NB4 (cell line): ENCODE measurements around the gene CPNE5.

Source experiments
- MYC ChIP-seq: IDR thresholded peaks from 2 replicates; pipeline ENCODE4 v1.6.1; 2011; ENCODE audit warnings: low read depth, low read length
- POLR2A ChIP-seq: IDR thresholded peaks from 2 replicates; pipeline ENCODE4 v1.6.1; 2011; ENCODE audit warnings: mild to moderate bottlenecking; ENCODE audit not compliant: insufficient read length; ENCODE audit errors: extremely low read depth
- TF ChIP-seq, protein P1 (sequence below): IDR thresholded peaks from one replicate; pipeline ENCODE4 v1.5.1; 2012; ENCODE audit warnings: low read depth, low read length

DNA sequence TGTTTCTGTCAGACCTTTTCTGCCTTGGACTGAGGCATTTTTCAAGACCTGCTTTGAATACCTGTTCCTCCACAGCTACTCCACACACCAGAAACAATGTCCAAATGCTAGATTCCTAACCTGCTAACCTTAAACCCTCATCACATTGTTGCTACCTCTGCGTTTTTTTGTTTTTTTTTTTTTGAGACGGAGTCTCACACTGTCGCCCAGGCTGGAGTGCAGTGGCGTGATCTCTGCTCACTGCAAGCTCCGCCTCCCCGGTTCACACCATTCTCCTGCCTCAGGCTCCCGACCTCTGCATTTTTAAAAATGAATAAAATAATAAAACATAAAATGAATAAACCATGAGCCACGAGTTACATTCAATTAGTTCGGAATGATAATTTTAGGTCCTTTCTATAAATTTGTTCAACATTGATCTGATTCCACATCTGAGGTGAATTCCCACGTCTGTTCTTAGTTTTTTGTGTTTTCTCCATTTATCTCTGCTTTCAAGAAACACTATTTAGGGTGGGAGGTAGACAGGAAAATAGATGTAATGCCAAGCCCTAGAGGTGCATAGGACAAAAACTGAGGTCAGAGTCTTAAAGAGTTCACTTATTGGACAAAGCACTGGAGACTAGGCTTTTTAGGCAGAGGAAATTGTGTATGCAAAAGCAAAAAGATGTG is 47.8 kb upstream of the CPNE5 start:
- TF ChIP-seq POLR2A (no peak), MYC (no peak)
- TF ChIP-seq, protein P1, sequence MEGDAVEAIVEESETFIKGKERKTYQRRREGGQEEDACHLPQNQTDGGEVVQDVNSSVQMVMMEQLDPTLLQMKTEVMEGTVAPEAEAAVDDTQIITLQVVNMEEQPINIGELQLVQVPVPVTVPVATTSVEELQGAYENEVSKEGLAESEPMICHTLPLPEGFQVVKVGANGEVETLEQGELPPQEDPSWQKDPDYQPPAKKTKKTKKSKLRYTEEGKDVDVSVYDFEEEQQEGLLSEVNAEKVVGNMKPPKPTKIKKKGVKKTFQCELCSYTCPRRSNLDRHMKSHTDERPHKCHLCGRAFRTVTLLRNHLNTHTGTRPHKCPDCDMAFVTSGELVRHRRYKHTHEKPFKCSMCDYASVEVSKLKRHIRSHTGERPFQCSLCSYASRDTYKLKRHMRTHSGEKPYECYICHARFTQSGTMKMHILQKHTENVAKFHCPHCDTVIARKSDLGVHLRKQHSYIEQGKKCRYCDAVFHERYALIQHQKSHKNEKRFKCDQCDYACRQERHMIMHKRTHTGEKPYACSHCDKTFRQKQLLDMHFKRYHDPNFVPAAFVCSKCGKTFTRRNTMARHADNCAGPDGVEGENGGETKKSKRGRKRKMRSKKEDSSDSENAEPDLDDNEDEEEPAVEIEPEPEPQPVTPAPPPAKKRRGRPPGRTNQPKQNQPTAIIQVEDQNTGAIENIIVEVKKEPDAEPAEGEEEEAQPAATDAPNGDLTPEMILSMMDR = no peak
